Omental fat pad (tissue), 4 donors: ENCODE data around the gene TULP1. TPM values are rescaled to one million over a fixed set of nuclear protein-coding genes. Genes with fewer than 3 reads are reported as not detected.

ENCODE experiments used
- ATAC-seq: fragments of 150-250 bp; one replicate; pipeline ENCODE4 v1.9.1; 2016; ENCODE audit warnings: mild to moderate bottlenecking, moderate library complexity; ENCODE audit not compliant: low FRiP score
- DNase-seq: peaks from one replicate; pipeline ENCODE4 v3.0.0-alpha.2; 2019; ENCODE audit warnings: low spot score
- total RNA-seq, 4 donors: library from RNA; depleted of rRNA; stranded (reverse); fragments of >200 nt; gene quantifications; one replicate each; pipeline ENCODE4 v1.1.0, GENCODE V29; 2016
- TF ChIP-seq, protein P1 (sequence below), 3 donors: fragments of 450-650 bp; IDR thresholded peaks; one replicate each; pipeline ENCODE4 v1.5.1; 2016 to 2017; ENCODE audit warnings: antibody characterized with exemption in 3 of 3, mild to moderate bottlenecking in 3 of 3, moderate library complexity in 2 of 3

TULP1 gene
- total RNA-seq, 4 donors from 2014 or later, result 0.28 TPM; not detected in 3

GRCh38 chr6:35493307-35493983, 19.3 kb downstream of the TULP1 start:
- ATAC-seq (no peak), DNase-seq (no peak)
- TF ChIP-seq, protein P1, sequence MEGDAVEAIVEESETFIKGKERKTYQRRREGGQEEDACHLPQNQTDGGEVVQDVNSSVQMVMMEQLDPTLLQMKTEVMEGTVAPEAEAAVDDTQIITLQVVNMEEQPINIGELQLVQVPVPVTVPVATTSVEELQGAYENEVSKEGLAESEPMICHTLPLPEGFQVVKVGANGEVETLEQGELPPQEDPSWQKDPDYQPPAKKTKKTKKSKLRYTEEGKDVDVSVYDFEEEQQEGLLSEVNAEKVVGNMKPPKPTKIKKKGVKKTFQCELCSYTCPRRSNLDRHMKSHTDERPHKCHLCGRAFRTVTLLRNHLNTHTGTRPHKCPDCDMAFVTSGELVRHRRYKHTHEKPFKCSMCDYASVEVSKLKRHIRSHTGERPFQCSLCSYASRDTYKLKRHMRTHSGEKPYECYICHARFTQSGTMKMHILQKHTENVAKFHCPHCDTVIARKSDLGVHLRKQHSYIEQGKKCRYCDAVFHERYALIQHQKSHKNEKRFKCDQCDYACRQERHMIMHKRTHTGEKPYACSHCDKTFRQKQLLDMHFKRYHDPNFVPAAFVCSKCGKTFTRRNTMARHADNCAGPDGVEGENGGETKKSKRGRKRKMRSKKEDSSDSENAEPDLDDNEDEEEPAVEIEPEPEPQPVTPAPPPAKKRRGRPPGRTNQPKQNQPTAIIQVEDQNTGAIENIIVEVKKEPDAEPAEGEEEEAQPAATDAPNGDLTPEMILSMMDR (IDR thresholded peaks at IDR 0.05), result no peak

DNA sequence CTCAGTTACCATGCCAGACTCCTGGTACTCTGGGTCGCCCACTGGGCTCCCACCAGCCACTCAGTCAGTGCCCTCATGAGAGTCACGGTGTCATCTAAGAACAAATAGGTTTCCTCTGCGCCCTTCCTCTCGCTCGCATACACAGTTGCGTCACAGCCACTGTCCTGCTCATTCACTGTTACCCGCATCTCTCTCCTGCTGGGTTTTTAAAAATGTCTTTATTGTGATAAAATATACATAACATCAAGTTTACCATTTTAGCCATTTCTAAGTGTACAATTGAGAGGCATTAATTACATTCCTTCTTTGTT, 19.8 kb downstream of the TULP1 start:
- ATAC-seq, result no peak
- no peak for DNase-seq
- TF ChIP-seq, protein P1 (IDR thresholded peaks at IDR 0.05), result no peak

DNA sequence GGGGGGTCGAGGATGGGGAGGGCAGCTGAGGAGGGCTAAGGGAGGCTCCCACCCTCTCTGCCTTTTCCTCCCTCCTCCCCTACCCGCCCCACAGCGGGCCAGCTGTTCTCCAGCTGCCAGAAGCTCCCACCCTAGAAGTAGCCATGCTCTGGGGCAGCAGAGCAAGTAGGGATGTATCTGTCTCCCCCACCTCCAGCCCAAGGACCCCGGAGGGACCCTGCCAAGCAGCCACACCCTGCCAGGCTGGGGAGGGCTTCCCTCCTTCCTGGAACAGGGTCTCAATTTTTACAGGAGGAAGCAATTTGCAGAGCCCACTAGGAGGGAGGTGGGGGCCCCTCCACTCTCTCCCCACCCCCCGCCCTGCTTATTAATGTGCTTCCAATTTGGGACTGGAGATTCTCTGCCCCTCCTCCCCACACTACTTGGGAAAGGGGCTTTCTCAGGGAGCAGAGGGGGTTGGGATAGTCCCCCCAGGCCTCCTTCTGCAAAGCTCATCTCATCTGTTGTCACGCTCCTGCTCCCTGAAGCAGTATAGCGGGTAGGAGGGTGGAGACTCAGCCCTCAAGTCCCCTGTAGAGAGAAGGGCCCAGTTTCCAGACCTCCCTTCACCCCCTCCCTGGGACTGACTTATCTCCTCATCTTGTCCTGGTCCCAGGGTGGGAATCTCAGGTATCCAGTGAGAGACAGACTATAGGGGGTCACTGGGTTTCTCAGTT, 20.3 kb downstream of the TULP1 start:
- DNase-seq, result no peak
- ATAC-seq, result no peak
- TF ChIP-seq, protein P1 (IDR thresholded peaks at IDR 0.05), result no peak

- no peak for ATAC-seq
- TF ChIP-seq, protein P1 (IDR thresholded peaks at IDR 0.05), result no peak
- DNase-seq, result no peak
Measured at GRCh38 chr6:35491558-35492257, 21.0 kb downstream of the TULP1 start.

DNA sequence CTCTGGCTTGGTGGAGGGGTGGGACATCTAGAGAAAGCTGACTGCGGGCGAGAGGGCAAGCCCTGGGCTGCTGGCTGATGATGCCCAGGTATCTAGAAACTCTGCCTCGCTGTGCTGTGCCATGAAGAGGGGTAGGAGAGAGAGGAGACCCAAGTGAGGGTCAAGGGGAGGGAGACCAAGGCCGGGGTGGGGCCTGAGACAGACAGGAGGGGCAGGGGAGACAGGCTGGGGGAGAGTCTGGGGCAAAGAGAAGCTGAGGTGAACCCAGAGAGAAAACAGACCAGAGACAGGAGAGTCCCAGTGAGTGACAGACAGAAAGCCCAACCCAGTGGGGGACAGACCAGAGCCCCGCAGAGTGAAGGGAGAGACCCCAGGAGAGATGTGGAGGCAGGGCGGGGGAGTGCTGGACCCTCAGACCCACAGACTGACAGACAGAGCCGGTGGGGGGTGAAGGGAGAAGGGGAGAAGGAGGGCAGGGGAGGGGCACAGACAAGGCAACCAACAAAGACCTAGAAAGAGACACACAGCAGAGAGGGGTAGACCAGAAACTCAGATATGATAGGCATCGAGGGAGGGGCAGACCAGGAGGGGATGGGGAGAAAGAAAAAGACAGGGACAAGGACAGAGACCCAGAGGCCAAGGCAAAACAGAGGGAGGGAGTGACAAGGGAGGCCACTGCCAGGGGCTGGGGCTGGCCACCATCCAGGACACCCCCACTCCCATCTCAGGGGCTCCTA, 21.7 kb downstream of the TULP1 start:
- ATAC-seq (no peak), DNase-seq (no peak)
- TF ChIP-seq, protein P1 (IDR thresholded peaks at IDR 0.05), result no peak

DNA sequence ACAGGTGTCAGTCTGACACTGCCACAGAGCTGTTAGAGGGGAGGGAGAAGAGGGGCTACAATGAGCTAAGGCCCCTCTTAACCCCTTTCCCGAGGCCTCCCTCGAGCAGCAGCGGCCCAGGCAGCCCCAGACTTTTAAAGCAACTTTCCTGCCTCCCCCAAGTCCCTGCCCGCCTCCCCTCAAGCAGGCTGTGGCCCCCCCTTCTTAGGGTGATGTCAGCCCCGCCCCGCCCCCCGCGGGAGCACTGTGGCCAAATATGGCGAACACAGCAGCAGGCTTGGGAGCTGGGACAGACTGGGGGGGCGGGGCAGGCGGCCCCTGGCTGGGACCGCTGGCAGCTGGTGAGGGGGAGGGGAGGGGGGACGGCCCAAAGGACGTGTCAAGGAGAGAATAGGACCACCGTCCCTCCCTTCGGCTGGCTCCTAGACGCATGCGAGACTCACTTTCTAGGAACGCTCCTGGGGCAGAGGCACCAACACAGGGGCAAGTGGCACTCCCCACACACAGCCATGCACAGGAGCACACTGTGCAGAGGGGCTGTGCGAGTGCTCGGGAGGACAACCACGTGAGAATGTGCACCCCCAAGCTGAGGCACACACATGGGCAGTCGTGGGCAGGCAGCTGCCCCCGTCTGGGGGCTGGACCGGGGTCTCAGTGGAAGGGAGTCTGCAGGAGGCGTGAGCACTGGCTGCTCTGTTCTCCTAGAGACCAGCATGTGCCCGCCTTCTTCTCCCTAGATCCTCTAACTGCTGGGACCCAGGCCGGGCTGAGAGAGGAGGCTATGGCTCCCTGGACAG, 22.5 kb downstream of the TULP1 start:
- ATAC-seq (no peak), DNase-seq (no peak)
- TF ChIP-seq, protein P1 (IDR thresholded peaks at IDR 0.05), result no peak
